GM19025 (cell line): ENCODE data around the gene MBIP.
"Not testable (repeated sequence)": the region's sequence is repeated elsewhere in the genome, so short reads cannot be mapped to it uniquely, and the experiment has no call there.

Experiments
- ATAC-seq: cut with Tn5 transposase; IDR thresholded peaks from one replicate; pipeline ENCODE4 v1.9.1; 2021; ENCODE audit warnings: mild to moderate bottlenecking, low read depth, moderate library complexity; ENCODE audit not compliant: unreplicated experiment

Gene MBIP, protein sequence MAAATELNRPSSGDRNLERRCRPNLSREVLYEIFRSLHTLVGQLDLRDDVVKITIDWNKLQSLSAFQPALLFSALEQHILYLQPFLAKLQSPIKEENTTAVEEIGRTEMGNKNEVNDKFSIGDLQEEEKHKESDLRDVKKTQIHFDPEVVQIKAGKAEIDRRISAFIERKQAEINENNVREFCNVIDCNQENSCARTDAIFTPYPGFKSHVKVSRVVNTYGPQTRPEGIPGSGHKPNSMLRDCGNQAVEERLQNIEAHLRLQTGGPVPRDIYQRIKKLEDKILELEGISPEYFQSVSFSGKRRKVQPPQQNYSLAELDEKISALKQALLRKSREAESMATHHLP

DNA sequence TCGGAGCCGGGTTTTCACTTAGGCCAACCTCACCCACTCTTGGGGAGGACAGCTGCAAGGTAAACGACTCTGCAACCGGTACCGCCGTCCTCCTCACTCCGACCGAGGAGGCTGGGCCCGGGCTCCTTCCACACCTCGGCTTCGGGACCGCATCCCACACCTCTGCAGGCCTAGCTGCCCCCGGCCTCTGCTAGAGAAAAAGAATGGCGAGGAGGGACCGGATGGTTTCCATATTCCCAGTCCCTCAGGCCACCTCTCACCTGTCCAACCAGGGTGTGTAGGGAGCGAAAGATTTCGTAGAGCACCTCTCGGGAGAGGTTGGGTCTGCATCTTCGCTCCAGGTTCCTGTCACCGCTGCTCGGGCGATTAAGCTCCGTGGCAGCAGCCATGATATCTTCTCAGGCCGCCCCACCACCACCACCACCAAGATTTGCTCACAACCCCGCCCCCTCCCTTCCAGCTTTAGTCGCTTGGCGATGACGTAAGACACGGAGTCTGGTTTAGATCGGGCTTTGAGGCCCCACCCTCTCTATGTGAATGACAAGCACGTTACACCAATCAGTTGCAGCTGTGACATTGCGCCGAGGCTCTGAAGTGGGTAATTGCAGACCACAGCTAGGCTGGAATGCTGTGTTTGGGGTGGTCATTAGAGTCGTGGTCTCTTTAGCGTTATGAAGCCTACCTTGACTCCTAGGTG, at the start of gene MBIP:
Gene MBIP (minus strand): TSS at position 438 of the 697 bp plus-strand sequence. CDS start 49 bp downstream, at position 389.
- ATAC-seq, result peak; percentile 95

DNA sequence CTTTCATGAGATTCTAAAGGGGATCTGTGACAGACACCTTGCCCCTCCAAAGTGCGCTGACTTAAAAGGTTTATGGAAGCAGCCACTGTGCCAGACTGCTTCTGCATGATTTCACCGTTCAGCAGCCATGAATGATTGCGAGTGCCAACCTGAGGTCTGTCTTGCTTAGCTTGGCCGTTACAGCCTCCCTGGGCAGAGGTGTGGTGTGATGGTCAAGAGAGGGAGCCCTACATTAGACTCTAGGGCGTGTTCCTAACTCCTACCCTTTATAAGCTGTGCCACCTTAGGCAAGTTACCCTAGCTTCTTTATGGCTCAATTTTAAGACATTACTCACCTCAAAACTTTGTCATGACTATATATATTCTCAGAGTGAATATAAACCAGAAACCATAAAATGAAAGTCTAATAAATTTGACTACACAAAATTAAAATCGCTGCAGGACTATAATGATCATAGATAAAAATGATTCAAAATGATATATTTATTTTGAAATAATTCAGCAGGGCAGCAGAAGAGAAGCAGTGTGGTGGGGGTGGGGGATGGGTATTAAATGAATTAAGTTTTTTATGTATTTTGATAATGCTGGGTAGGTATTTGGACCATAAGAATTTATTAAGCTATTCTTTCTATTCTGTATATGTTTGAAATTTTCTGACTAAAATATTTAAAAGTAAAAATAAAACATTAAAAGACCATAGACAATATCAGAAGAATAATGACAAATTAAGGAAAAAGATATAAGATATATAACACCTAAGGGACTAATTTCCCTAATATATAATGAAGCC, 47.7 kb upstream of the MBIP start:
- no peak for ATAC-seq

DNA sequence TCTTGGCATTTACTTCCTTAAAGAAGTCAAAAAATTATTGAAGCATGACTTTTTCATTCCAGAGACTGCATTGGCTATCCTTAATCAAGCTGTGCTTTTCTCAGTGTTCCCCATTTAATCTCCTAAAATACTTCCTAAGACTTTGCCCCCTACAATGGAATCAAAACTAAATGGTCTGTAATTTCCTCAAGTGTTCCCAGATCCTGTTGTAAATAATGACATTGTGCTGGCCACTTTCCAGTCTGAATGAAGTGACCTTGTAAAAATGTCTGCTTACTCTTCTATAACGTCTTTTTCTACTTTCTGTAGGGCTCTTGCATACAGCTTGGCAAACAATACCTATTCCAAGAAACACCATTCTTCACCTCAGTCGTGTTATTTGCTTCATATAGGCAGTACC, 45.3 kb upstream of the MBIP start:
- no peak for ATAC-seq

DNA sequence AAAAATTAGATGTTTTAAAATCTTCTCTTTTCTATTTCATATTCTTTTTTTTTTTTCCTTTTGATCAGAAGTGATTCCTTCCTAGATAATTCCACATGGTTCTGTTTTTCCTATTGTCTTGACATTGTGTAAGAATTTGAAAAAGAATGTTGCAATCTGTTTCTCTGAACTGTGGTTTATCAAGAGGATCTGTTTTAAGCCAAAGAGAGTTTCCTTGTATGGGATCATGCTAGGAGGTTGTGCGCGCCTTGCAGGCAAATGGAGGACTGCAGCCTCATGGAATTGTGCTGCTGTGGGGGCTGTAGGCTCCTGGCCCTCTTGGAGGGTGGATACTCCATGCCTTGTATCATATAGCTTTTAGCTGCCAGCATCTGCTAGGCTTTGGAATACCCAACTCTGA, 43.3 kb upstream of the MBIP start:
- no peak for ATAC-seq

DNA sequence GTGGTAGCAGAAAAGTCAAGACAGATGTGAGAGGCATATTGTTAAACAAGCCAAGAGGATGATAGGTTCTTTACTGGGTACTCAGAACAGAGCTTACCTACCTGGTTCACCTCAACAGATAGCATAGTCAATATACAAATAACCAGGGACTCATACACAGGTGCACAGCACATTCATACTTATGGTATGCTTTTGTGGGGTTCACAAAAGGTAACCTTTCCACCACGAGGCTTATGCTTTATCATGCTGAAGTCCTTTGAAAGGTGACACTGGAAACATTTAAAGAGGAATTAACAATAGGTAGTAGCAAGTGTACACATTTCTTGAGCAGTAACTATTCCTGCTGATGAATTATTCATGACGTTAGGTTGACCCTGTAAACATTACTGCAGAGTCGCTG, 42.2 kb upstream of the MBIP start:
- ATAC-seq, result no peak

DNA sequence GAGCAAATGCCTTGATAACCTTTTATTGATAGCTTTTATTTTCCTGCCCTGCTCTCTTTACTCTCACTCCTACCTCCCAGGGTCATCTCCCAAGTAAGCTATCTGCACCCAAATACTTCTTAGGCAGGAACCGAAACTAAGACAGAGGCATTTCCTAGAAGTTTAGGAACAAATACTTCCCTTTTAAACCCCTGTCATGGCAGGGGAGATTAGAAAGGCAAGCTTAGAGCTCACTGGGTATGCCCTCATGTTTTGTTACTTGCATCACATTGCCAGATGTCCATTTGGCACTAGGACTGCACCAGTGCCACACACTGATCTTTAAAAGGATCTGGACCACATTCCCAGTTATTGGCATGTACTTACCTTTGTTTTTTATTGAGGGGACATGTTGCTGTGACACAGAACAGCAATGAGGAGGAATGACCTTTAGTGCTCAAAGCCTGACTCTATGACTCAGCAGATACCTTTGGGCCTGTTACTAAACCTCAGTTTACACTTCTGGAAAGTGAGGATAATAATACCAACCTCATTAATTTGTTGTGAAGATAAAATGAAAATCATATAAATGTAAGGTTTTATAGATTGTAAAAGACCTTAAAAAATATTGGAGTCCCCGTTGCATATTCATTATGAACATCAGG, 40.9 kb upstream of the MBIP start:
- no peak for ATAC-seq

DNA sequence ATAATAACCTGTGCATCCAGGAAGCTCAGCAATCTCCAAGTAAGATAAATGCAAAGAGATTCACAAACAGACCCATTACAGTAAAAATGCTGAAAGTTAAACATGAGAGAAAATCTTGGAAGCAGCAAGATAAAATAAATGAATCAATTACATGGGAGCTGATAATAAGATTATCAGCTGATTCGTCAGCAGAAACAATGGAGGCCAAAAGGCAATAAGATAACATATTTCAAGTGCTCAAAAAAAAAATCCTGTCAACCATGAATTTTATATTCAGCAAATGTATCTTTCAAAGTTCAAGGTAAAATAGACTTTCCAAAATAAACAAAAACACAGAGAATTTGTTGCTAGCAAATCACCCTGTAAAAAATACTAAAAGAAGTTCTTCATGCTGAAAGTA, 36.4 kb upstream of the MBIP start:
- ATAC-seq, result no peak

DNA sequence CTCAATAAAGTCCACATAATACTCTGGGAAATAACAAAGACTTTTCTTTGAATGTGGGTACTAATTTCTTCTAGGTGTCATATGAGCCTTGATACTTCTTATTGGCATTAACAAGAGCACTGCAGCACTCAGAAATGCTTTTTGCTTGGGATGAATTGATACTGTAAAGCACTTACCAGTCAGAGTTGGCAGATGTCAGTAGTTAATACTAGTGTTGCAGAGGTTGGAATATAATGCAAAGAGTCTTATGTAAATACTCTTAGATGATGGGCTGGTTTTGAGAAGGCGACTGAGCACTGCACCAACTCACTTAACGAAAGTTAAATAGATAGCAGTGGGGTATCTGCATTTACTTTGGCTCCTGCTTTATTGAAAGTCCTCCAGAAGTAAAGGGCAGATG, 25.6 kb upstream of the MBIP start:
- no peak for ATAC-seq

DNA sequence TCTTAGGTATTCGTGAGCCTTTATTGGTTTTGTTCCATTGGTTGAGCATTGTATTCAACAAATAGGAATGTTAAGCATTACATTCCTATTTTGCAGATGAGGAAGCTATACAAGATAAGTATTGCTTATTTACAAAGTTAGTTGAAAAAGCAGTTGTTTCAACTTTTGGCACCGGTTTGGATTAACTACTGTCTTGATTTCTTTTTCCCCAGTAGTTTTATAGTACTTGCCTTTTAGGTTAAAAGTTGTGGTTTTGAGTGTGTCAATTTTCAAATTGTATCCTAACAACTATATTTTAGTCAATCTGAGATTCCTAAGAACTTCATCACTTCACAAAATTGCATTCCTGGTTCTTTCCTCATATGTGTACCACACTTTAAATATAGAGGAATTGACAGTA, 23.8 kb upstream of the MBIP start:
- no peak for ATAC-seq

DNA sequence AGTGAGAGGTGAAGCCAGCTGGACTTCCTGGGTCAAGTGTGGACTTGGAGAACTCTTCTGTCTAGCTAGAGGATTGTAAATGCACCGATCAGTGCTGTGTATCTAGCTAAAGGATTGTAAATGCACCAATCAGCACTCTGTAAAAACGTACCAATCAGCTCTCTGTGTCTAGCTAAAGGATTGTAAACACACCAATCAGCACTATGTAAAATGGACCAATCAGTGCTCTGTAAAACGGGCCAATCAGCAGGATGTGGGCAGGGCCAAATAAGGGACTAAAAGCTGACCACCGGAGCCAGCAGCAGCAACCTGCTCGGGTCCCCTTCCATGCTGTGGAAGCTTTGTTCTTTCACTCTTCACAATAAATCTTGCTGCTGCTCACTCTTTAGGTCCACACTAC, 21.4 kb upstream of the MBIP start:
- ATAC-seq, result not testable (repeated sequence)

DNA sequence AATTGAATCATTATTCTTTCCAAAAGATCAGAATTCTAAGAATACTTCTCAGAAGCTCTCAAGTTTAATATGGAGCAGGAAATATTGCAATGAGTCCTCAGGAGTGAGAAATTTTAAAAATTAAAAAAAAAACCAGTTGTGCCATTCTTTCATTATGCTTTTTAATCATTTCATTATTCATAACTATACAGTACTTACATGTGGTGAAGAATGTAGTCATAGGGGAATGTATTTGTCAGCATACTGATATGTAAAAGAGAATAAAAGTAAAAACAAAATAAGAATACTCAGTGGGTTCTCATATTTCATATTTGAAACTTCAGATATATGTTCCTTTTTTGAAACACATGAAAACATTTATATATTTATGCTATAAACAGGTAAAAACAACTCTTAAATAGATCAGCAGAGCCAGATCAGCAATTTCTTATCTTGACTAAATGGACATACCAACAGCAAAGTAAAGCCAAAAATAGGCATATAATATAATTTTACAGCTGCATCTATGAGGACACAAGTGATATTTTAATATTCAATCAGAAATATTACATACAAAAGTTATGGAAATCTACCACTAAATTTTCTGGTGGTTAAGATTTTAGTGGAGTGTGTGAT, 19.9 kb upstream of the MBIP start:
- no peak for ATAC-seq

DNA sequence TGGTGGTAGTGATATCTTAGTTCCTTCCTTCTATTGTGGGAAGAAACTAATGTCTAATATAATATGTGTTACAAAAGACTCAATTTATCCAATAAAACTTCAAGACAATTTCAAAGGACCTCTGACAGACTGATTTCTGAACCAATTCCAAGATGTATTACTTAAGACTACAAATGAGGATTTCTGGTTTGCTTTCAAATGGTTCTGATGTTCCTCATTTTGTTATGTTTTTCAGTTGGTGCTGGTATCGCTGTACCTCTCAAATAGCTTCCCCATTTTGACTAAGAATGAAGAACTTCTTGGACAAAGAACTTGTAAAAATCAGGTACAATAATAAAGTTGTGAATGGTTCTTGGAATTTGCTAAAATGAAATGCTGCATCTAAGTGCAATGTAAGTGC, 19.4 kb upstream of the MBIP start:
- no peak for ATAC-seq

DNA sequence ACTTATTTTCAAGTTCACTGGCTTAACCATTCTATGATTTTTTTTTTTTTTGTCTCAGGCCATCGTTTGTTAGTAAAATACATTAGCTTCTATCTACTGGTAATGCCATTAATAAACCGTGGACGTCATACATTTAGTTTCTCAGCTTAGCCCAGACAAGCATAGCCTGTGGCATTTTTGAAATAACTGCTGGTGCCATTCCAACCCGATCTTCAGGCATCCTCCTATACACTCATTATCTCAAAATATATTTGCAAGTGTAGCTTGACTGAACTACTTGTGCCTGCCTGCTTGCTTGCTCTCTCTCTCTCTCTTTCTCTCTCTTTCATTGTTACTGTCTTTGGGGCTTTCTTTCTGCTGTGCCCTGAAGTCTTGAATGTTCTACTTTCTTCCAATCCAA, 12.7 kb upstream of the MBIP start:
- no peak for ATAC-seq

DNA sequence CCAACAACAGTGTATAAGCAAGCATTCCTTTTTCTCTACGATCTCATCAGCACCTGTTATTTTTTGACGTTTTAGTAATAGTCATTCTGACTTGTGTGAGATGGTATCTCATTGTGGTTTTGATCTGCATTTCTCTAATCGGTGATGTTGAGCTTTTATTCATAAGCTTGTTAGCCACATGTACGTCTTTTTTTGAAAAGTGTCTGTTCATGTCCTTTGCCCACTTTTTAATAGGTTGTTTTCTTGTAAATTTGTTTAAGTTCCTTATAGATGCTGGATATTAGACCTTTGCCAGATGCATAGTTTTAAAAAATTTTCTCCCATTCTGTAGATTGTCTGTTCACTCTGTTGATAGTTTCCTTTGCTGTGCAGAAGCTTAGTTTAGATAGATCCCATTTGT, 7.1 kb upstream of the MBIP start:
- ATAC-seq, result not testable (repeated sequence)

DNA sequence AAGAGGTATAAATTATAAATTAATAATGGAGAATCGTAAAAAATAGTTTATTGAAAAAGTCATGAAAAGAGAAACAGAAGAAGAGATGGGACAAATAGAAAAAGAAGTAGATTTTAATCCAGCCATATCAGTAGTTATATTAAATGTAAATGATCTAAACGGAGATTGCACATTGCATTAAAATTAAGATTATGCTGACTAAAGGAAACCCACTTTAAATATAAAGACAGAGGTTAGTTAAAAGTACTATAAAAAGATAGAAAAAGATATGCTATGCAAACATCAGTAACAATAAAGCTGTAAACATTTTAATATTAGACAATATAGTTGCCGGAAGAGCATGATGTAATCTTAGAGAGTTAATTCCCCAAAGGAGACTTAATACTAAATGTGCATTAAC, 5.4 kb upstream of the MBIP start:
- no peak for ATAC-seq

DNA sequence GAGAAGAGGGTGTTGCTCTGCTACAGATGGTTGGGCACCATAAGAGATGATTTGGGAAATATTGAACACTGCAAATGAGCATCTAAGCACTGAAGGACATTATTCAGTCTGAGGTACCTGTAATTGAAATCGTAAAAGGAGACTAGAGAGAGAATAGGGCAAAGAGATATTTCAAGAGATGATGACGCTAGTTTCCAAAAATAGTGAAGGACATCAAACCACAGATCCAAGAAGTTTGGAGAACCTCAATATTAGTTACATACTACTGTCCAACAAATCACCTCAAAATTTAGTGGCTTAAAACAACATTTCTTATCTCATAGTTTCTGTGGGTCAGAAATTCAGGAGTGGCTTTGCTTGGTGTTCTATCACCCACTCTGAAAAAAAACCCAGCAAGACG, 4.5 kb upstream of the MBIP start:
- ATAC-seq, result no peak

DNA sequence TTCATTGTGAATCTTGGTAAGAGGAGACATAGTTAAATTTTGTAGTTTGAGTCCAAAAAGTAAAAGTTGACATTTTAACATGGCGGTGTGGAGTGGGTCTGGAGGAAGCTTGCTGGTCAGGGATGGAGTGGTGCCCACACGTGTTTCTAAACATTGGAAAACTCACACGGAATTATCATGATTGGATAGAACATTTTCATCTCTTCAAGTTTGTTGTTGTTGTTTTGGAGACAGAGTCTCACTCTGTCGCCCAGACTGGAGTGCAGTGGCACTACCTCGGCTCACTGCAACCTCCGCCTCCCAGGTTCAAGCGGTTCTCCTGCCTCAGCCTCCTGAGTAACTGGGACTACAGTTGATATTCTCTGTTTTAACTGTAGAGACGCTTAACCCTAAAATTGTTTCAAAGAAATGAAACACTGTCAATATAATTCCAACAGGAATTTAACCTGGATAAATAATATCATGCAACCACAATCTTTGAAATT, 502 bp upstream of the MBIP start:
- peak; percentile 24 for ATAC-seq

DNA sequence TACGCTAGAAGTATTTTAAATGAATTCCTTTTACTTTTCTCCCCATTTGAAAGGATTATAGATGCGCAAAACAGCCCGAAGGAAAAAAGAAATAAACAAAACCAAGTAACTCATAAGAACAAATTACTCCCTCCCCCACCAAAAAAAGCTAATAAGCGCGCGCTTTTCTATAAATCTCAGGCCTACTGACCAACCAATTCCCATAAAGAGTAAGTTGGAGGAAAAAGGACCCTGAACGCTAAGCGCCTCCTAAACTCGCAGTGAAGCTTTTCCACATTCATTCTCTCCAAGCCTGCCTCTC, 588 bp downstream of the MBIP start:
- no peak for ATAC-seq

DNA sequence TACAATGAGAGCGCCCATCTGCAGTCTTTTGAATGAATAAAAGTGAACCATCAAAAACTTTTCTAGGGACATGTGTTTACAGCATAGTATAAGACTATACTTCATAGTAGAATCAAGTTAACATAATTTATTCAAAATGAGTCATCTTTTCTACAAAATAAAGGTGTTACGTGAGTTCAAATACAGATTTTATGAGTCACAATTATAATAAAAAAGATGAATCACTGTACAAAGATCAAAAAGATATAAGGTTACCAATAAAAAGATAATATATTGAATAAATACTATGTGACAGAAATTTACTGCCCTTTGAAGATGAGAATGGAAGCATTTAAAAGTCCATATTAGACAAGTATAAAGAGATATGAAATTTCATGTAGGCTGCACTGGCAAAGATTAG, 2.8 kb downstream of the MBIP start:
- ATAC-seq, result no peak

DNA sequence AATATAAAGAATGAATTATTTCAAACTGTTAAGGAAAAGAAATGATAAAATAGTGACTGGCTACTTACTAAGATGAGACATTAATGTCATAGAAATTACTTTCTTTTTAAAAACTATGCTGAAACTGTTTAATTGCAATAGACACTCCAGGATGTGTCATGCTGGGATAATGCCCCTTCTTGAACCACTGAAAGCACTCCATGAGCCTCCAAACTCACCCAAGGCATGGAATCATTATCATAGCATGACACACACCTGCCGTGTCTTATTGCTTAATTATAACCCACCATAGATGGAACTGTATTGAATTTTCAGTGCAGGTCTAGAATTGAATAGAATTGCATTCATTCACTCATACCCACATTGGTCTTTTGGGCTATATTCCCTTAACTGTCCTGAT, 4.3 kb downstream of the MBIP start:
- ATAC-seq, result no peak
